Ovary (tissue), 10 donors: Measurements from ENCODE around the gene CDC20B. TPM values are rescaled to one million over a fixed set of nuclear protein-coding genes. Genes with fewer than 3 reads are reported as not detected.

ENCODE experiments used
- DNase-seq, 5 donors: peaks; one replicate each; pipeline ENCODE4 v3.0.0-alpha.2; 2019 to 2020
- H3K27ac ChIP-seq, 2 donors: fragments of 200-600 bp; one replicate each; pipeline versions ENCODE4 v1.5.1 to v1.8.0; 2019 to 2022
- H3K27me3 ChIP-seq: fragments of 200-600 bp; one replicate; pipeline ENCODE4 v1.8.0; 2022
- H3K36me3 ChIP-seq: fragments of 200-600 bp; sonication (generic); one replicate; pipeline ENCODE4 v1.5.1; 2019
- H3K4me1 ChIP-seq: one replicate; pipeline ENCODE4 v1.8.1; 2013; ENCODE audit warnings: mild to moderate bottlenecking, moderate library complexity; ENCODE audit not compliant: insufficient read depth
- H3K4me3 ChIP-seq: fragments of 200-600 bp; sonication (generic); one replicate; pipeline ENCODE4 v1.5.1; 2017
- H3K9me3 ChIP-seq, 2 donors: fragments of 200-600 bp in 1 of 2; sonication (generic) in 1 of 2; one replicate each; pipeline versions ENCODE4 v1.5.1 to v1.8.1; 2013 to 2019; ENCODE audit warnings: mild to moderate bottlenecking in 1 of 2, moderate library complexity in 1 of 2
- CTCF ChIP-seq, 3 donors: fragments of 450-650 bp in 2 of 3; fragments of 200-600 bp in 1 of 3; IDR thresholded peaks; one replicate each; pipeline versions ENCODE4 v1.5.1 to v1.8.0; 2016 to 2022; ENCODE audit warnings: antibody characterized with exemption in 3 of 3, mild to moderate bottlenecking in 1 of 3
- EP300 ChIP-seq: sonication (generic); formaldehyde crosslinking; IDR thresholded peaks from one replicate; pipeline ENCODE4 v1.6.1; 2017; ENCODE audit warnings: antibody characterized with exemption
- POLR2A ChIP-seq: fragments of 450-650 bp; IDR thresholded peaks from one replicate; pipeline ENCODE4 v1.6.1; 2017; ENCODE audit warnings: antibody characterized with exemption, mild to moderate bottlenecking, moderate library complexity
- WGBS, 3 donors: extraction: QIAGEN DNeasy Blood & Tissue Kit in 1 of 3; methylation state at CpG; one replicate each; pipeline versions ENCODE4 v1.1.5 to v1.1.7; 2013 to 2017; 5-methylcytosine and 5-hydroxymethylcytosine counted together
- intact Hi-C, 4 donors: fragments of 100-400 bp; cut with DNase I; formaldehyde crosslinking; loops; one replicate each; pipeline versions ENCODE4 v1.11.0 to v1.15.1; 2022 to 2023
- long read RNA-seq, 3 donors: library from polyadenylated mRNA in 2 of 3; unstranded in 2 of 3; transcript quantifications; one replicate each; pipeline ENCODE4 v2.0.0 and lab custom pipeline, GENCODE V29; 2021 to 2026
- polyA plus RNA-seq, 2 donors: library from polyadenylated mRNA; stranded (reverse); fragments of 200-250 nt in 1 of 2; fragments of 350-450 nt in 1 of 2; fragmentation: Illumina TruSeq in 1 of 2; extraction: RNeasy Lipid Tissue Mini Kit (QIAGEN cat#74804) in 1 of 2; gene quantifications; one replicate each; pipeline ENCODE4 v1.2.3, GENCODE V29; 2013 to 2014
- total RNA-seq, 7 donors: library from RNA; depleted of rRNA in 2 of 7; stranded (reverse); fragments of >200 nt in 2 of 7; fragmentation: NEBNext Ultra II Directional in 3 of 7; extraction: Animal tissue kit (Norgen Biotek cat#: 25700) in 3 of 7; gene quantifications; one replicate each; pipeline versions ENCODE4 v1.1.0 to v1.2.4, GENCODE V29; 2016 to 2023
- donor health status: DM: no; HTN: no; CAD: no; lungs with moderate emphysema.
- donor health status: DM: no; HTN: no; CAD: no.
- donor health status: Bipolar disorder and iron deficiency.
- donor health status: DM: yes; HTN: yes; CAD: no.
- donor health status: DM: no; HTN: no; CAD: no.
- donor health status: DM: yes; HTN: yes; CAD: no.

CDC20B gene, protein sequence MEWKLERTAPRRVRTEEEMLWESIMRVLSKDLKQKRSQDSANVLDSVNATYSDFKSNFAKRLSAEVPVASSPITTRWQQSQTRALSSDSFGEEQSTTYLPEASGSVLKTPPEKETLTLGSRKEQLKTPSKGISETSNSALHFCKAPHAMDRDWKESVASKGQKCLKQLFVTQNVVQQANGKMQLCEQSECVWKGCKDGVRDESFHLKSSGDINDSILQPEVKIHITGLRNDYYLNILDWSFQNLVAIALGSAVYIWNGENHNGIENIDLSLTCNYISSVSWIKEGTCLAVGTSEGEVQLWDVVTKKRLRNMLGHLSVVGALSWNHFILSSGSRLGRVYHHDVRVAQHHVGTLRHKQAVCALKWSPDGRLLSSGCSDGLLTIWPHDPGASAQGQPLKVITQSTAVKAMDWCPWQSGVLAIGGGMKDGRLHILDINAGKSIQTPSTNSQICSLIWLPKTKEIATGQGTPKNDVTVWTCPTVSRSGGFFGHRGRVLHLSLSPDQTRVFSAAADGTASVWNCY
- total RNA-seq (10 to 100 TPM in 1 of 7 donors, under 1 TPM in 4, not detected in 2; 0.12 to 10.7 (median 0.24) TPM), polyA plus RNA-seq (not detected)
- long read RNA-seq, donor 1 = 0 reads
- long read RNA-seq, donor 2, partial matches to known transcripts = 0 of 20 reads
- long read RNA-seq, donor 2, other reads (novel, unspliced or antisense) = 20 of 20 reads
- long read RNA-seq, donor 3, partial matches to known transcripts = 0 of 2 reads
- long read RNA-seq, donor 3, other reads (novel, unspliced or antisense) = 2 of 2 reads

DNA sequence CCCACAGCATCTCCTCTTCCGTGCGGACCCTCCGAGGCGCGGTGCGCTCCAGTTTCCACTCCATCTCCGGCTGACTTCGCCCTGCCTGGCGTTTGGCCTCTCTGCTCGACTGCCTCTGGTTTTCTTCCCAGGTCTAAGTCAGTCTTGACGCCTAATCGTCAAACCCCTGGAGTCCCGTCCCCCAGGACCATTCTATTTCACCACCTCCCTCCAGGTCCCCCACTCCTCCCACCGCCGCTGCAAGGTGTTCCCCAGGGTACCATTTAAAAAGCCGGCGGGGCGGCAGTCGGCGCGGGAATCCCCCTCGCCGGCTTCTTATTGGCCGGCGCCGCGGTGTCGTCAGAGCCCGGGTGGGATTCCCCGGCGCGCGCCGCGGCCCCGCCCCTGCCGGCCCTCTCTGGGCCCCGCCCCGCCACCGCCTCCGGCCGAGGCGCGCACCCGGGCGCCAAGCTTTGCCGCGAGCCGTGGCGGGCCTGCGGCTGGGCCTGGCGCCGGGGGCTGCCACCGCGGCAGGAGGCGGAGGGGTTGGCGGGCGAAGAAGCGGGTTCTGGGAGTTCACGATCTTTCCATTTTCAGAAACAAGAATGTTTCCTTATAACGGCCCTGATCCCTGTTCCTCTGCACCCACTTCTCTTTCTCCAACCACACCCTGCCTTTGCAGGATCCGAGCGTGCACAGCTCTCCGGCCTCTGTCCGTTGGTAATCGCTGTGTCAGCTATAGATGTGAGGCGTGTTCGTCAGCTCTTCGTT lies at the start of gene CDC20B:
Gene CDC20B (minus strand): TSS at position 241 of the 750 bp plus-strand sequence. CDS start 177 bp downstream, at position 64.
- TF ChIP-seq EP300 = no peak
- TF ChIP-seq CTCF (IDR thresholded peaks at IDR 0.05) = no peak
- no peak for TF ChIP-seq POLR2A
- H3K4me1 ChIP-seq = peaks cover 4% of the 10 kb centered on the region
- H3K36me3 ChIP-seq = no peaks in the 10 kb centered on the region
- H3K9me3 ChIP-seq = no peaks in the 10 kb centered on the region
- intact Hi-C loops = loop anchor here in 2 of 4 donors (10.0 kb wide), 1 partner anchor 62 kb away; the partner anchor contains the start of gene CCNO (in 2 of the 2)
- H3K4me3 ChIP-seq = peak within 1 kb of the TSS; percentile 42
- DNase-seq = peak; percentile 41 to 81 (median 71)
- no peaks in the 10 kb centered on the region for H3K27me3 ChIP-seq
- 1% methylated on average over 50 to 69 of the region's 69 CpGs for WGBS, 3 donors
- no peak within 1 kb of the TSS for H3K27ac ChIP-seq

GRCh38 chr5:55222092-55222984 lies 49.4 kb upstream of the CDC20B start:
- 15 to 18% (median 16%) methylated on average over 30 of the region's 30 CpGs for WGBS, 3 donors
- no peaks in the 10 kb centered on the region for H3K9me3 ChIP-seq
- H3K27me3 ChIP-seq = peaks cover 2% of the 10 kb centered on the region
- H3K36me3 ChIP-seq = no peaks in the 10 kb centered on the region
- no peak overlapping the region for H3K4me3 ChIP-seq
- DNase-seq = no peak
- no peak overlapping the region for H3K27ac ChIP-seq
- peaks cover 7% of the 10 kb centered on the region for H3K4me1 ChIP-seq
- intact Hi-C loops = no loop called here
- TF ChIP-seq POLR2A = no peak
- TF ChIP-seq EP300 = no peak
- TF ChIP-seq CTCF (IDR thresholded peaks at IDR 0.05) = no peak

DNA sequence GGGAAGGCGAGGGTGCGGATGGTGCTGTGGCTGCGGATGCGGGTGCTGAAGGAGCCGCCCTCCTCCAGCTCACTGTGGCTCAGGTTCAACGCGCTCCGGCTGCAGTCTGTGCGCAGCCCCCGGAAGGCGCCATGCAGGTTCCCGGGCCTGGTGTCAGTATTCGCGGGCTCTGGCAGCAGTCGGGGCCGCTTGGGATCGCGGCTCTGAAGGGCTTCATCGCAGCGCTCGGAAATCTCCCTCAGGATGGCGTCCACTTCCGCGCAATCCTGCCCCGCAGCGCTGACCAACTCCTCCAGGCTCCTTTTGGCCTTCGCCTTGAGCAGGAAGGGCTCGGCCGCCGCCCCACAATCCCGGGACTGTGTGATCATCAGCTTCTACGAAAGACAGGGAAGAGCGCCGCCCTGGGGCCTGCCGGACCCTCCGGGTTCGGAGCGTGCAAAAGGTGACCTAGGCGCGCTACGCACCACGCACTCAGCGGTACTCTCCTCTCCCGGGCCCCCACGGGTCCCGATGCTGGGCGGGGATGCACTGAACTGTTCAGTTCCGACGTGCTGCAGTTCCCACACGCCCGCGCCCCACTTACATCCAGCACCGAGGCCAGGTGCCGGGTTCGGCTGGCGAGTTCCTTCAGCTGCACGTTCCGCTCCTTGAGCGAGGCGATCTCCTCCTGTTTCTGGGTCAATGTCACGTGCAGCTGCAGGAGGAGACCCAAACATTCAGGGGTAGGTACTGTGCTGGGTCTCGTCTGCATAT lies 47.6 kb upstream of the CDC20B start:
- H3K4me3 ChIP-seq = peak overlapping the region; percentile 14
- no peak overlapping the region for H3K27ac ChIP-seq
- H3K27me3 ChIP-seq = peaks cover 2% of the 10 kb centered on the region
- 2 to 3% (median 2%) methylated on average over 49 to 62 of the region's 62 CpGs for WGBS, 3 donors
- no peaks in the 10 kb centered on the region for H3K4me1 ChIP-seq
- intact Hi-C loops = no loop called here
- TF ChIP-seq POLR2A = no peak
- no peak for TF ChIP-seq EP300
- no peak for TF ChIP-seq CTCF (IDR thresholded peaks at IDR 0.05)
- H3K36me3 ChIP-seq = no peaks in the 10 kb centered on the region
- peak in 1 of 5 donors; percentile 47 for DNase-seq
- no peaks in the 10 kb centered on the region for H3K9me3 ChIP-seq
